AG10803 (cell line): ENCODE data around the gene FREM2.

Source experiments
- DNase-seq: peaks from one replicate; pipeline ENCODE4 v3.0.0; 2010; ENCODE audit warnings: low read depth
- H3K4me3 ChIP-seq: 2 replicates; pipeline ENCODE4 v1.5.1; 2011; ENCODE audit warnings: mild to moderate bottlenecking, low read length, control low read depth
- TF ChIP-seq, protein P1 (sequence below): conservative IDR thresholded peaks from 2 replicates; pipeline ENCODE4 v1.5.1; 2011; ENCODE audit warnings: mild to moderate bottlenecking, low read length, control low read depth, inconsistent platforms

The FREM2 gene

GRCh38 chr13:38769526-38769925 is 82.6 kb downstream of the FREM2 start:
- DNase-seq, result no peak
- H3K4me3 ChIP-seq, result 0 out of 2 replicates have a peak overlapping the region, but pooled peaks have one; percentile 2
- TF ChIP-seq, protein P1, sequence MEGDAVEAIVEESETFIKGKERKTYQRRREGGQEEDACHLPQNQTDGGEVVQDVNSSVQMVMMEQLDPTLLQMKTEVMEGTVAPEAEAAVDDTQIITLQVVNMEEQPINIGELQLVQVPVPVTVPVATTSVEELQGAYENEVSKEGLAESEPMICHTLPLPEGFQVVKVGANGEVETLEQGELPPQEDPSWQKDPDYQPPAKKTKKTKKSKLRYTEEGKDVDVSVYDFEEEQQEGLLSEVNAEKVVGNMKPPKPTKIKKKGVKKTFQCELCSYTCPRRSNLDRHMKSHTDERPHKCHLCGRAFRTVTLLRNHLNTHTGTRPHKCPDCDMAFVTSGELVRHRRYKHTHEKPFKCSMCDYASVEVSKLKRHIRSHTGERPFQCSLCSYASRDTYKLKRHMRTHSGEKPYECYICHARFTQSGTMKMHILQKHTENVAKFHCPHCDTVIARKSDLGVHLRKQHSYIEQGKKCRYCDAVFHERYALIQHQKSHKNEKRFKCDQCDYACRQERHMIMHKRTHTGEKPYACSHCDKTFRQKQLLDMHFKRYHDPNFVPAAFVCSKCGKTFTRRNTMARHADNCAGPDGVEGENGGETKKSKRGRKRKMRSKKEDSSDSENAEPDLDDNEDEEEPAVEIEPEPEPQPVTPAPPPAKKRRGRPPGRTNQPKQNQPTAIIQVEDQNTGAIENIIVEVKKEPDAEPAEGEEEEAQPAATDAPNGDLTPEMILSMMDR, result no peak

DNA sequence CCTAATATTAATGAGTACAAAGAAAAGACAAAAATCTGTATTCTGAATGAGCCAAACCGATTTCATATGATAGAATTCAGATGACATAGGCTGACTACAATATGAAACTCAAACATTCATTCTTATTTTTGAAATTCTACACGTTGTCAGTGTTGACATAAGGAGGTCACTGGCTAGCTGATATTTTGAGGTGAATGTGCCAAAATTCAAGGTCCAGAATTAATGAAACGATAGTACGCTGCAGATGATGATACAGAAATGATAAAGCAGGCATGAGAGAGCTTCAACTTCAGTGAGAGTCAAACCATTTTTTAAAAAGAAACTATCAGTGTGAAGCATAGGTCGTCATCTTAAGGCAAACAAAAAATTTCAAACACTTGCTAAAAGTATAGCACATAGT is 88.2 kb downstream of the FREM2 start:
- no peak for DNase-seq
- TF ChIP-seq, protein P1, result no peak
- H3K4me3 ChIP-seq, result no peak overlapping the region

DNA sequence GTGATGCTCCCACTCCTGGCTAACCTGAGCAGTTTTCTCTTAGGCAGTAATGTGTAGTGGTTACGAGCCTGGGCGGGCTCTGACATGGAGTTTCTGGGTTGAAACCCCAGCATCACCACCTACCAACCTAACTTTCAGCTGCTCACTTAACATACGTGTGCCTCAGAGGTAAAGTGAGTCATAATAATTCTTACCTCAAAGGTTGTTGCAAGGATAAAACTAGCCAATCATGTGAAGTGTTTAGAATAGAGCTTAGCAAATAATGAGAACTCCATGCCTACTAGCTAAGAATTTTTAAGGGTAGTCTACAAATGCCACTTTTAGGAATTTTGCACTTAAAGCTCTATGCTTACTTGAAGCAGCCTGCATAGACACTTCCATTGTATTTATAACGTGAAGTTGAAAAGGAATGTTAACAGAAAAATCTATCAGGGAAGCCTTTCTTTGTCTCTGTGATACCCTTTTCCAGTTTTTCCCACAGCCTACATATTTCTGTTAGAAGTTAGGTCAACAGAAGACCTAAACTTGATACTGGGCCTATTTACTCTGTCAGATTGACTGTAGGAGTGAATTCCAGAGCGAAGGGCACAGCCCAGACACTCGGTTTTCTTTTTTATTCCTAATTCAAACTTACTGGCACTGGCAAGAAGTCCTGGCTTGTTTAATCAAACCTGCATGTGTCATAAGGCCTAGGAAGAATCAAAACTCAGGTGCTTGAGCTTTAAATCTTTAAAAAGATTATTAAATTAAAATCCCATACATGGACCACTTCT is 90.7 kb downstream of the FREM2 start:
- DNase-seq, result no peak
- H3K4me3 ChIP-seq, result no peak overlapping the region
- TF ChIP-seq, protein P1, result no peak

DNA sequence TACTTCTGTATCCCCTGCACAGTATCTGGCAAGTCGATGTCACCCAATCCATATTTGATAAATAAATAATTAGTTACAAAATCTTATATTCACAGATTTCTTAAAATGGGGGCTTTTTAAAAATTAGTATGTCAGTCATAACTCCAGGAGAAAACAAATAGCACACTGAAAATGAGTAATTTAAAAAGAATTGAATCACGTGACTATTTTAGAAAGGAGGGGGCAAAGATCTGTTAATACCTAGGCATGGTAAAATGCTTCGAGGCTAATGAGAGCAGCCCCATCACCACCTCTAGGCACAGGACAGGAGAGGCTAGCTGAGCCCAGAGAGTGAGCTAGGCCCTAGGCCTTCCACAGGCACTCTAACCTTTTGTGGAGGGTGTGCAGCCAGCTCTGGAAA is 94.7 kb downstream of the FREM2 start:
- no peak overlapping the region for H3K4me3 ChIP-seq
- DNase-seq, result no peak
- TF ChIP-seq, protein P1, result no peak

DNA sequence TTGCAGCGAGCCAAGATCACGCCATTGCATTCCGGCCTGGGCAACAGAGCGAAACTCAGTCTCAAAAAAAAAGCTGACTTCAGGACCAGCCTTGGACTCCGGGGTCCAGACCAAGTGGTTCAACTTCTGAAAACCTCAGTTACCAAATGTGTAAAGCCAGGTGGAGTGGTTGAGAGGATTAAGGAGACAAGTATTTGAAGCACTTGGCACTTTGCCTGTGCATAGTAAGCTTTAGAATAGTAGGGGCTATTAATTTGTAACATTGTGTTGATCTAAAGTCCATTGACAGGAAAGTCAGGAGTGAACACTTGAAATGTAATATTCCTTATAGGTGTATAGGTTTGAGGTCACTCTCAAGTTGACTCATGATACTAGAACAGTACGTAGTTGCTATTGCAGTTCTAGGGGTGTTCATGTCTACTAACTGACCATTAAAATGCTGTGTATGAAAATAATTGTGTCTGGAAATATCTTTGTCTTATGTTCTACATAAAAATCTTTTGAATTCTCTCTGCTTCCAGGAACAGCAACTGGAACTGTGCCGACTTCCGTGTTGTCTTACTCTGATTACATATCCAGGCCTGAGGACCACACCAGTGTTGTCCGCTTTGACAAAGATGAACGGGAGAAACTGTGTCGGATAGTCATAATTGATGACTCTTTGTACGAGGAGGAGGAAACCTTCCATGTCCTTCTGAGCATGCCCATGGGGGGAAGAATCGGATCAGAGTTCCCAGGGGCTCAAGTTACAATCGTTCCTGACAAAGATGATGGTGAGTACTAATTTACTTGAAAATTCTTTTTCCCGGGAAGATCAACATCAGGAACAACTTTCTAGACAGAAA is 97.4 kb downstream of the FREM2 start:
- H3K4me3 ChIP-seq, result no peak overlapping the region
- TF ChIP-seq, protein P1, result no peak
- DNase-seq, result no peak

GRCh38 chr13:38785042-38785441 is 98.2 kb downstream of the FREM2 start:
- TF ChIP-seq, protein P1, result no peak
- H3K4me3 ChIP-seq, result no peak overlapping the region
- DNase-seq, result no peak

- TF ChIP-seq, protein P1, result no peak
- no peak overlapping the region for H3K4me3 ChIP-seq
- no peak for DNase-seq
These were observed 98.6 kb downstream of the FREM2 start for GRCh38 chr13:38785490-38785889.
